IPS-11a (cell line): Measurements from ENCODE around the gene ZSWIM8.

Experiments used
- H3K4me3 ChIP-seq: one replicate; pipeline ENCODE4 v1.5.1; 2013; ENCODE audit warnings: low read depth, low read length, control low read depth

ZSWIM8 gene

GRCh38 chr10:73840403-73841060 lies 55.1 kb downstream of the ZSWIM8 start:
- no peak overlapping the region for H3K4me3 ChIP-seq

- no peak overlapping the region for H3K4me3 ChIP-seq
Observed at GRCh38 chr10:73841061-73841421, 55.6 kb downstream of the ZSWIM8 start.

- H3K4me3 ChIP-seq, result no peak overlapping the region
Observed at GRCh38 chr10:73841526-73842285, 56.3 kb downstream of the ZSWIM8 start.

- H3K4me3 ChIP-seq, result no peak overlapping the region
Observed at GRCh38 chr10:73842349-73842748, 56.9 kb downstream of the ZSWIM8 start.

GRCh38 chr10:73843261-73843660 lies 57.9 kb downstream of the ZSWIM8 start:
- H3K4me3 ChIP-seq, result no peak overlapping the region

- H3K4me3 ChIP-seq, result no peak overlapping the region
Observed at GRCh38 chr10:73847031-73847430, 61.6 kb downstream of the ZSWIM8 start.

GRCh38 chr10:73848821-73849489 lies 63.5 kb downstream of the ZSWIM8 start:
- H3K4me3 ChIP-seq, result no peak overlapping the region

- no peak overlapping the region for H3K4me3 ChIP-seq
Observed at GRCh38 chr10:73850211-73850610, 64.8 kb downstream of the ZSWIM8 start.

GRCh38 chr10:73850863-73851461 lies 65.6 kb downstream of the ZSWIM8 start:
- no peak overlapping the region for H3K4me3 ChIP-seq
